Mesendoderm (in vitro differentiated cells): ENCODE measurements around the gene AGFG2.
"Not testable (repeated sequence)": the region's sequence is repeated elsewhere in the genome, so short reads cannot be mapped to it uniquely, and the experiment has no call there.

Source experiments
- DNase-seq: peaks from one replicate; pipeline ENCODE4 v3.0.0; 2013
- H2AK5ac ChIP-seq: 2 replicates; pipeline ENCODE4 v1.6.1; 2013; ENCODE audit warnings: low read length, inconsistent platforms
- H2BK120ac ChIP-seq: 2 replicates; pipeline ENCODE4 v1.6.1; 2013; ENCODE audit warnings: low read depth, mild to moderate bottlenecking, low read length, moderate library complexity, mixed read lengths
- H2BK15ac ChIP-seq: replicated peaks from 2 replicates; pipeline ENCODE4 v1.6.1; 2013; ENCODE audit warnings: low read depth, mild to moderate bottlenecking, moderate library complexity
- H2BK5ac ChIP-seq: 2 replicates; pipeline ENCODE4 v1.6.1; 2013; ENCODE audit warnings: low read length, inconsistent platforms
- H3K18ac ChIP-seq: 2 replicates; pipeline ENCODE4 v1.6.1; 2013; ENCODE audit warnings: mild to moderate bottlenecking, low read length, mixed read lengths
- H3K23ac ChIP-seq: one replicate; pipeline ENCODE4 v1.6.1; 2013; ENCODE audit warnings: low read length
- H3K27ac ChIP-seq: 2 replicates; pipeline ENCODE4 v1.5.1; 2013; ENCODE audit warnings: low read depth, mild to moderate bottlenecking, inconsistent platforms, low read length, moderate library complexity
- H3K27me3 ChIP-seq: 2 replicates; pipeline ENCODE4 v1.6.1; 2013; ENCODE audit warnings: low read length, control low read depth, mild to moderate bottlenecking, inconsistent platforms; ENCODE audit not compliant: insufficient read depth, poor library complexity
- H3K36me3 ChIP-seq: 2 replicates; pipeline ENCODE4 v1.6.1; 2013; ENCODE audit warnings: low read length, inconsistent platforms; ENCODE audit not compliant: control insufficient read depth, insufficient read depth
- H3K4ac ChIP-seq: one replicate; pipeline ENCODE4 v1.6.1; 2013; ENCODE audit warnings: low read depth, mild to moderate bottlenecking, low read length, moderate library complexity
- H3K4me1 ChIP-seq: 2 replicates; pipeline ENCODE4 v1.6.1; 2013; ENCODE audit warnings: low read depth, low read length, inconsistent platforms; ENCODE audit not compliant: control insufficient read depth
- H3K4me2 ChIP-seq: 2 replicates; pipeline ENCODE4 v1.6.1; 2013; ENCODE audit warnings: low read length
- H3K4me3 ChIP-seq: 2 replicates; pipeline ENCODE4 v1.5.1; 2013; ENCODE audit warnings: mild to moderate bottlenecking, low read length
- H3K56ac ChIP-seq: one replicate; pipeline ENCODE4 v1.6.1; 2013; ENCODE audit warnings: low read length
- H3K79me1 ChIP-seq: 2 replicates; pipeline ENCODE4 v1.6.1; 2013; ENCODE audit warnings: low read length, inconsistent platforms
- H3K79me2 ChIP-seq: 2 replicates; pipeline ENCODE4 v1.6.1; 2013; ENCODE audit warnings: mild to moderate bottlenecking, low read length; ENCODE audit not compliant: control insufficient read depth, insufficient read depth
- H3K9ac ChIP-seq: 2 replicates; pipeline ENCODE4 v1.6.1; 2013; ENCODE audit warnings: low read length, inconsistent platforms
- H4K5ac ChIP-seq: one replicate; pipeline ENCODE4 v1.6.1; 2013; ENCODE audit warnings: low read length
- H4K8ac ChIP-seq: one replicate; pipeline ENCODE4 v1.6.1; 2013; ENCODE audit warnings: low read depth, mild to moderate bottlenecking, control low read depth, low read length, moderate library complexity
- WGBS: extraction: QIAGEN DNeasy Blood & Tissue Kit; methylation state at CpG from one replicate; pipeline ENCODE4 v1.1.7; 2013; ENCODE audit warnings: low lambda C conversion rate, missing lambda C conversion rate; ENCODE audit not compliant: insufficient coverage; ENCODE audit errors: extremely low coverage; 5-methylcytosine and 5-hydroxymethylcytosine counted together

The AGFG2 gene

DNA sequence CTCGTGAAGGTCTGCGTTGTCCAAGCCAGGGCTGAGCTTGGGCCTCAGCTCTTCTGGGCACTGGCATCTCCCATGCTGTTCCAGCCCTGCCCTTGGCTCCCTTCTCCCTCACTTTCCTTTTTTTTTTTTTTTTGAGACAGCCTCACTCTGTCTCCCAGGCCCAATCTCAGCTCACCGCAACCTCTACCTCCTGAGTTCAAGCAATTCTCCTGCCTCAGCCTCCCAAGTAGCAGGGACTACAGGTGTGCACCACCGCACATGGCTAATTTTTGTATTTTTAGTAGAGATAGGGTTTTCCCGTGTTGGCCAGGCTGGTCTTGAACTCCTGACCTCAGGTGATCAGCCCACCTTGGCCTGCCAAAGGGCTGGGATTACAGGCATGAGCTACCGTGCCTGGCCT, 25.4 kb downstream of the AGFG2 start:
- not testable (repeated sequence) for H3K9ac ChIP-seq, H4K8ac ChIP-seq, H3K23ac ChIP-seq, H3K4me2 ChIP-seq, H3K27me3 ChIP-seq, H3K36me3 ChIP-seq, H2BK15ac ChIP-seq, H2AK5ac ChIP-seq, H3K56ac ChIP-seq, H3K4me1 ChIP-seq, H4K5ac ChIP-seq, DNase-seq, H3K4me3 ChIP-seq, H3K79me1 ChIP-seq, H3K79me2 ChIP-seq, H2BK120ac ChIP-seq, H3K27ac ChIP-seq, H3K4ac ChIP-seq, H3K18ac ChIP-seq, H2BK5ac ChIP-seq
- WGBS, result no CpG with 5 or more reads among the region's 6 CpGs

DNA sequence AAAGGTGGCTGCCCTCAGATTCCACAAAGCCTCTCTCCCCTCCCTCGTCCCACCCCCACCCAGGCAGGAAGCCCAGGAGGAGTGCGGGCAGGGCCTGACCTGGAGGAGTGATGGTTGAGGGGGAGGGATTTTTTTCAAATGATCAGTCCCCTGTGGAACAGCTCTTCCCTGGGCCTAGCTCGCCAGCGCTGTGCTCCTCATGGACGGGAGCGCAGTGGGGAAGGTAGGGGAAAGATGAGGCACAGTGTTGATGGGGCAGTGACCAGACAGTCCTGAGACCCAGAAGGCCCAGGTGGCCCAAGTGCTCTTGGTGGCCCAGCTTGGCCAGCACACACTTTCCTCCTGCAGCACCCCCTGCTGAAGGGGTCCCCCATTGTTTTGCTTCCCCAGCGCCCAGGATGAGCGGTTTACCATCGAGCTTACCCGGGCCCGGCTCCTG, 26.1 kb downstream of the AGFG2 start:
- no peak overlapping the region for H4K8ac ChIP-seq
- no peak overlapping the region for H2BK5ac ChIP-seq
- no peak overlapping the region for H3K23ac ChIP-seq
- H2BK15ac ChIP-seq, result no peak overlapping the region
- no peak overlapping the region for H2BK120ac ChIP-seq
- no peaks in the 10 kb centered on the region for H3K79me2 ChIP-seq
- no peak overlapping the region for H3K18ac ChIP-seq
- no peaks in the 10 kb centered on the region for H3K36me3 ChIP-seq
- no peak overlapping the region for H3K4me3 ChIP-seq
- DNase-seq, result no peak
- no peak overlapping the region for H3K4ac ChIP-seq
- H3K4me1 ChIP-seq, result no peaks in the 10 kb centered on the region
- H3K79me1 ChIP-seq, result no peaks in the 10 kb centered on the region
- H4K5ac ChIP-seq, result no peak overlapping the region
- no CpG with 5 or more reads among the region's 11 CpGs for WGBS
- H3K4me2 ChIP-seq, result no peak overlapping the region
- H3K56ac ChIP-seq, result no peak overlapping the region
- no peak overlapping the region for H3K27ac ChIP-seq
- H2AK5ac ChIP-seq, result no peak overlapping the region
- H3K27me3 ChIP-seq, result no peaks in the 10 kb centered on the region
- H3K9ac ChIP-seq, result no peak overlapping the region

DNA sequence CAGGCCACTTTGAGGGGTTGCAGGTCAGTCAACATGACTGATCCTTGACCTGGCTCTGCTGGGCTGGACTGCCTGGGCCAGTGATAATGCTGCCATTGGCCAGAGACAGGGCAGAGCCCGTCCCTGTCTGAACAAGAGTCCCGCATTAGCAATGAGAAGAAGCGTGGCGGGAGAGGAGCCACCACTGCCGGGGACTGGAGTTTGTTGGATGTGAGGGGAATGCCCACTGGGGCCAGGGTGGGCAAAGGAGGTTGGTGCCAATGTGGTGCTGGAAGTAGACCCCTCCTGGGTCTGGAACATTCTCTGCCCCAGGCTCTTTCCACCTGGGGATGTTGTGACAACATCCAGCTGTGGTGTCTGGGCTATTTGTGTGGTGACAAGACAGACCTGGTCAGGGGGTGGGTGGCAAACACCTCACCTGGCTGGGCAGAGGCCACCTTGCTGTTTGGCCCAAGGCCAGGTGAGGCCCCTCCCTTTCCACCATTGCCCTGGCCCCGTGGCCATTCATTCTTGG, 27.1 kb downstream of the AGFG2 start:
- Histone ChIP-seq H2BK15ac (no peak overlapping the region), H3K79me2 (no peaks in the 10 kb centered on the region), H2BK5ac (no peak overlapping the region), H4K5ac (no peak overlapping the region), H3K36me3 (no peaks in the 10 kb centered on the region), H3K4me2 (no peak overlapping the region), H3K23ac (no peak overlapping the region), H3K27ac (no peak overlapping the region), H3K4me3 (no peak overlapping the region), H3K4me1 (peaks cover 2% of the 10 kb centered on the region), H2BK120ac (no peak overlapping the region), H3K4ac (no peak overlapping the region), H3K9ac (no peak overlapping the region), H3K27me3 (no peaks in the 10 kb centered on the region), H4K8ac (no peak overlapping the region), H2AK5ac (no peak overlapping the region), H3K18ac (no peak overlapping the region), H3K79me1 (no peaks in the 10 kb centered on the region), H3K56ac (no peak overlapping the region)
- no peak for DNase-seq
- no CpG with 5 or more reads among the region's 6 CpGs for WGBS

DNA sequence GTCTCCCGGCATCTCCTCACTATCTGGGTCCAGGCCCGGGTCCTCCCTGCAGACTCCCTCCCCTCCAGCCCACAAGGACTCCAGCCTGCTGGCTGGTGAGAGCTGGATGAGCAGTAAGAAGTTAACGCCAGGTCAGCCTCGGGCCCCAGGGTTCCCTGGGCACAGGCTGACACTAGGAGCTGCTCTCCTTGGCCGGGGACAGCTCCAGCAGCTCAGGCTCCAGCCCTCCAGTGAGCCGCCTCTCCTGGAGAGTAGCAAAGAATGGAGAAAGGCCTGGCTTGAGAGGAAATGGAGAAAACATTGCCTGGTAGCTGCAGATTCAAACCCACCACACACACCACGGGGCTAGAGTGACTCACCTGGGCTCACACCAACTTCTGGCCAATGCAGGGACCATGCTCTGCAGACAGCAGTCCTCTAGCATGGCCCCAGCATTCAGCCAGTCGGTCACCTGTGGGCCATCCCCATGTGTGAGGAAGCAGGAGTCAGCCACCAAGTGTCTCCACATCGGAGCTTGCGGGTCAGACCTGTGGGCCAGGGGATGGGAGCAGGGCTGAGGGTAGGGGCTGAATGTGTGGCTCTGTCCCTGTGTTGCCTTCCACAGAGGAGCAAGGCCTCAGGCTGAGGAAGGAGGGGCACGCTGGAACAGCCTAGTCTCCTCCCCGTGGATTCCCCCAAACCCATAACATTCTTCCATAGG, 28.2 kb downstream of the AGFG2 start:
- Histone ChIP-seq H3K36me3 (no peaks in the 10 kb centered on the region), H3K9ac (no peak overlapping the region), H3K18ac (no peak overlapping the region), H3K79me2 (no peaks in the 10 kb centered on the region), H2AK5ac (no peak overlapping the region), H3K4me1 (peaks cover 10% of the 10 kb centered on the region), H3K27ac (no peak overlapping the region), H3K4ac (no peak overlapping the region), H3K27me3 (no peaks in the 10 kb centered on the region), H3K79me1 (no peaks in the 10 kb centered on the region), H4K5ac (no peak overlapping the region), H2BK120ac (no peak overlapping the region), H3K56ac (no peak overlapping the region), H3K4me3 (no peak overlapping the region), H2BK15ac (no peak overlapping the region), H3K23ac (no peak overlapping the region), H2BK5ac (no peak overlapping the region), H4K8ac (no peak overlapping the region), H3K4me2 (no peak overlapping the region)
- no CpG with 5 or more reads among the region's 12 CpGs for WGBS
- DNase-seq, result no peak

DNA sequence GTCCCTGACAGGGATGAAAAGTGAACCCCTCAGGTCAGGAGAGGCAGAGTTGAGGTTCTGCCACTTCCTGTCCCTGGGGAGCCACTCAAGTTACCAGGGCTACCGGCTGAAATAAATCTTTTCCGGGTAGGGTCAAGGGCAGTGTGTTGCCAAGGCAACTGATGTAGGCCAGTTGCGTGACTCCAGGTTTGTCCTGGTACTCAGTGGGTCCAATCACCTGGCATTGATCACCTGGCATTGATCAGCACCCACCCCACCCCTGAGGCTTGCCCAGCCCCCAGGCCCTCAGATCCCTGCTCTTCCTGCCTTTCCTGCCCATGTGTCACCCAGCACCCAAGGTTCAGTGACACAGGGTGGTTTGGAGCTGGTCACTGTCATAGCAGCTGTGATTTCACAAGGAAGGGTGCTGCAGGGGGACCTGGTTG, 28.8 kb downstream of the AGFG2 start:
- no peak overlapping the region for H3K56ac ChIP-seq
- no peak overlapping the region for H2BK5ac ChIP-seq
- H3K4me2 ChIP-seq, result no peak overlapping the region
- H3K9ac ChIP-seq, result no peak overlapping the region
- no peaks in the 10 kb centered on the region for H3K27me3 ChIP-seq
- H4K8ac ChIP-seq, result no peak overlapping the region
- no peak overlapping the region for H3K23ac ChIP-seq
- no peak overlapping the region for H4K5ac ChIP-seq
- H3K79me1 ChIP-seq, result no peaks in the 10 kb centered on the region
- no peak overlapping the region for H3K4ac ChIP-seq
- H3K4me1 ChIP-seq, result peaks cover 10% of the 10 kb centered on the region
- no peak for DNase-seq
- no peak overlapping the region for H2AK5ac ChIP-seq
- H3K4me3 ChIP-seq, result no peak overlapping the region
- no peak overlapping the region for H2BK120ac ChIP-seq
- no peaks in the 10 kb centered on the region for H3K36me3 ChIP-seq
- no CpG with 5 or more reads among the region's 3 CpGs for WGBS
- no peak overlapping the region for H2BK15ac ChIP-seq
- no peak overlapping the region for H3K18ac ChIP-seq
- no peak overlapping the region for H3K27ac ChIP-seq
- H3K79me2 ChIP-seq, result no peaks in the 10 kb centered on the region
